Gastrocnemius medialis (tissue), 4 donors: ENCODE measurements around the gene CLDN8. TPM values are rescaled to one million over a fixed set of nuclear protein-coding genes. Genes with fewer than 3 reads are reported as not detected.

Experiments
- ATAC-seq, 2 donors: fragments of 150-250 bp; one replicate each; pipeline ENCODE4 v1.9.1; 2016
- DNase-seq, 2 donors: peaks; one replicate each; pipeline ENCODE4 v3.0.0-alpha.2; 2019
- H3K27ac ChIP-seq, 4 donors: fragments of 200-600 bp; sonication (generic); 1 replicate in 1 of 4; 2 replicates in 3 of 4; pipeline ENCODE4 v1.5.1; 2016 to 2018; ENCODE audit warnings: mild to moderate bottlenecking in 2 of 4, moderate library complexity in 1 of 4
- H3K27me3 ChIP-seq, 3 donors: fragments of 200-600 bp; sonication (generic) in 2 of 3; 1 replicate in 1 of 3; 2 replicates in 2 of 3; pipeline versions ENCODE4 v1.5.1 to v1.6.0; 2016 to 2019; ENCODE audit warnings: mild to moderate bottlenecking in 1 of 3, moderate library complexity in 1 of 3
- H3K36me3 ChIP-seq, 2 donors: fragments of 200-600 bp; sonication (generic) in 1 of 2; one replicate each; pipeline ENCODE4 v1.5.1; 2017 to 2018
- H3K4me1 ChIP-seq, 2 donors: fragments of 200-600 bp; sonication (generic) in 1 of 2; one replicate each; pipeline ENCODE4 v1.5.1; 2016 to 2017; ENCODE audit warnings: mild to moderate bottlenecking in 2 of 2
- H3K4me3 ChIP-seq, 4 donors: fragments of 200-600 bp; sonication (generic) in 3 of 4; 1 replicate in 1 of 4; 2 replicates in 3 of 4; pipeline ENCODE4 v1.5.1; 2016 to 2019; ENCODE audit warnings: mild to moderate bottlenecking in 2 of 4
- H3K9me3 ChIP-seq, 3 donors: fragments of 200-600 bp; sonication (generic) in 2 of 3; 1 replicate in 1 of 3; 2 replicates in 2 of 3; pipeline ENCODE4 v1.5.1; 2016 to 2019
- CTCF ChIP-seq, 5 experiments: fragments of 450-650 bp in 3 of 5; fragments of 200-600 bp in 2 of 5; sonication (generic) in 2 of 5; IDR thresholded peaks in 4 of 5; conservative IDR thresholded peaks in 1 of 5; 1 replicate in 4 of 5; 2 replicates in 1 of 5; pipeline ENCODE4 v1.5.1; 2016 to 2019; ENCODE audit warnings: antibody characterized with exemption in 5 of 5, mild to moderate bottlenecking in 3 of 5, moderate library complexity in 3 of 5
- POLR2A ChIP-seq, 2 donors: fragments of 450-650 bp; IDR thresholded peaks; one replicate each; pipeline ENCODE4 v1.6.1; 2017; ENCODE audit warnings: antibody characterized with exemption in 2 of 2, mild to moderate bottlenecking in 2 of 2, moderate library complexity in 2 of 2
- in situ Hi-C, 4 donors: fragments of 200-750 bp; cut with MboI; loops; one replicate each; pipeline versions ENCODE4 v1.15.0 to v1.8.0; 2017; ENCODE audit warnings: low sequenced_read_pairs in 4 of 4
- intact Hi-C: fragments of 100-400 bp; cut with DNase I; formaldehyde crosslinking; loops from one replicate; pipeline ENCODE4 v1.15.1; 2023; ENCODE audit warnings: low total_unique reads
- total RNA-seq, 4 donors: library from RNA; depleted of rRNA; stranded (reverse); fragments of >200 nt; gene quantifications; one replicate each; pipeline versions ENCODE4 v1.1.0 to v1.2.3, GENCODE V29; 2016

CLDN8 gene
- total RNA-seq, 4 donors from 2014 or later = 0.34 TPM; not detected in 3

- ATAC-seq (no peak), DNase-seq (no peak)
- in situ Hi-C loops (no loop called here), intact Hi-C loops (no loop called here)
- Histone ChIP-seq H3K27ac (no peak overlapping the region), H3K27me3 (no peaks in the 10 kb centered on the region), H3K4me1 (no peaks in the 10 kb centered on the region), H3K9me3 (no peaks in the 10 kb centered on the region), H3K4me3 (no peak overlapping the region), H3K36me3 (no peaks in the 10 kb centered on the region)
- TF ChIP-seq POLR2A (IDR thresholded peaks at IDR 0.05) (no peak), CTCF (IDR thresholded peaks at IDR 0.05 in 4 of 5, conservative IDR thresholded peaks at IDR 0.05 in 1 of 5) (no peak)
These were observed 22.3 kb upstream of the CLDN8 start for GRCh38 chr21:30238168-30238567.

- ATAC-seq = no peak
- intact Hi-C loops (no loop called here), in situ Hi-C loops (no loop called here)
- no peaks in the 10 kb centered on the region for H3K27me3 ChIP-seq
- H3K27ac ChIP-seq = no peak overlapping the region
- H3K4me3 ChIP-seq = no peak overlapping the region
- no peak for DNase-seq
- no peaks in the 10 kb centered on the region for H3K4me1 ChIP-seq
- no peaks in the 10 kb centered on the region for H3K9me3 ChIP-seq
- TF ChIP-seq POLR2A (IDR thresholded peaks at IDR 0.05) (no peak), CTCF (IDR thresholded peaks at IDR 0.05 in 4 of 5, conservative IDR thresholded peaks at IDR 0.05 in 1 of 5) (no peak)
- no peaks in the 10 kb centered on the region for H3K36me3 ChIP-seq
These were observed 18.7 kb upstream of the CLDN8 start for GRCh38 chr21:30234643-30235042.

GRCh38 chr21:30234050-30234449, 18.2 kb upstream of the CLDN8 start:
- intact Hi-C loops = no loop called here
- no peak for TF ChIP-seq POLR2A (IDR thresholded peaks at IDR 0.05)
- TF ChIP-seq CTCF (IDR thresholded peaks at IDR 0.05 in 4 of 5, conservative IDR thresholded peaks at IDR 0.05 in 1 of 5) = no peak
- Histone ChIP-seq H3K9me3 (no peaks in the 10 kb centered on the region), H3K27ac (no peak overlapping the region), H3K4me3 (no peak overlapping the region), H3K36me3 (no peaks in the 10 kb centered on the region), H3K27me3 (no peaks in the 10 kb centered on the region), H3K4me1 (no peaks in the 10 kb centered on the region)
- ATAC-seq = no peak
- in situ Hi-C loops = no loop called here
- no peak for DNase-seq

GRCh38 chr21:30233228-30234020, 17.5 kb upstream of the CLDN8 start:
- in situ Hi-C loops = no loop called here
- Histone ChIP-seq H3K4me1 (no peaks in the 10 kb centered on the region), H3K9me3 (no peaks in the 10 kb centered on the region), H3K36me3 (no peaks in the 10 kb centered on the region), H3K4me3 (no peak overlapping the region), H3K27ac (no peak overlapping the region), H3K27me3 (no peaks in the 10 kb centered on the region)
- TF ChIP-seq POLR2A (IDR thresholded peaks at IDR 0.05) (no peak), CTCF (IDR thresholded peaks at IDR 0.05 in 4 of 5, conservative IDR thresholded peaks at IDR 0.05 in 1 of 5) (no peak)
- no peak for ATAC-seq
- intact Hi-C loops = no loop called here
- DNase-seq = no peak

GRCh38 chr21:30232011-30232410, 16.1 kb upstream of the CLDN8 start:
- Histone ChIP-seq H3K27me3 (no peaks in the 10 kb centered on the region), H3K4me3 (no peak overlapping the region), H3K4me1 (no peaks in the 10 kb centered on the region), H3K27ac (no peak overlapping the region), H3K36me3 (no peaks in the 10 kb centered on the region), H3K9me3 (no peaks in the 10 kb centered on the region)
- TF ChIP-seq POLR2A (IDR thresholded peaks at IDR 0.05) (no peak), CTCF (IDR thresholded peaks at IDR 0.05 in 4 of 5, conservative IDR thresholded peaks at IDR 0.05 in 1 of 5) (no peak)
- ATAC-seq (no peak), DNase-seq (no peak)
- in situ Hi-C loops = no loop called here
- intact Hi-C loops = no loop called here
